HepG2 (cell line): ENCODE measurements around the gene ZDHHC19. TPM values are rescaled to one million over a fixed set of nuclear protein-coding genes. Genes with fewer than 3 reads are reported as not detected.

Source experiments
- ATAC-seq: fragments of 200-7000 bp; cut with Tn5 transposase; 3 replicates; pipeline ENCODE4 v1.9.1; 2020; ENCODE audit warnings: mild to moderate bottlenecking, moderate library complexity
- BruUV-seq: library from RNA; stranded (reverse); fragments of 400-500 nt; replicated peaks from 2 replicates; lab custom pipeline; 2021; lab: Mats Ljungman, UMichigan
- CTCF ChIA-PET: fragments of 300-600 bp; formaldehyde crosslinking; extraction: SDS; loops from one replicate; lab custom pipeline; 2021; ENCODE audit warnings: low total read pairs, inconsistent platforms, low intra/inter-chr PET ratio; lab: Yijun Ruan, JAX
- POLR2A ChIA-PET: fragments of 350-600 bp; sonication (Branson Sonifier 250); formaldehyde crosslinking; loops from one replicate; lab custom pipeline; 2020; ENCODE audit warnings: antibody characterized with exemption, inconsistent platforms; lab: Yijun Ruan, JAX
- DNase-seq: peaks from one replicate; pipeline ENCODE4 v3.0.0-alpha.2; 2015; ENCODE audit warnings: low spot score
- FAIRE-seq: peaks from 3 replicates; lab custom pipeline; 2011; peaks lifted over from hg19 to GRCh38; lab: Jason Lieb, UNC
- H2AFZ ChIP-seq: one replicate; pipeline ENCODE4 v1.6.1; 2011; ENCODE audit warnings: low read length, inconsistent platforms
- H3K27ac ChIP-seq: fragments of 300-600 bp; 3 replicates; pipeline ENCODE4 v1.8.0; 2011; ENCODE audit warnings: mixed run types, mild to moderate bottlenecking, mixed read lengths, low read length, inconsistent platforms; ENCODE audit not compliant: insufficient read depth; ENCODE audit errors: extremely low read length
- H3K27me3 ChIP-seq, 2 experiments: fragments of 200-600 bp in 1 of 2; 2 replicates in 1 of 2; 3 replicates in 1 of 2; pipeline versions ENCODE4 v1.6.0 to v1.8.0; 2011; ENCODE audit warnings: low read length in 2 of 2, mild to moderate bottlenecking in 2 of 2, moderate library complexity in 2 of 2, inconsistent platforms in 1 of 2; ENCODE audit not compliant: insufficient read depth in 2 of 2, control insufficient read depth in 1 of 2
- H3K36me3 ChIP-seq, 2 experiments: fragments of 200-600 bp in 1 of 2; replicated peaks in 1 of 2; 2 replicates in 1 of 2; 3 replicates in 1 of 2; pipeline versions ENCODE4 v1.5.1 to v1.8.0; 2011; ENCODE audit warnings: low read length in 2 of 2, inconsistent platforms in 1 of 2; ENCODE audit not compliant: insufficient read depth in 2 of 2, control insufficient read depth in 1 of 2
- H3K4me1 ChIP-seq: 2 replicates; pipeline ENCODE4 v1.5.1; 2012; ENCODE audit warnings: low read length, inconsistent platforms; ENCODE audit not compliant: insufficient read depth
- H3K4me2 ChIP-seq: 2 replicates; pipeline ENCODE4 v1.6.0; 2011; ENCODE audit warnings: low read depth, low read length, inconsistent platforms
- H3K4me3 ChIP-seq, 3 experiments: fragments of 200-600 bp in 1 of 3; sonication (generic), shearing (Covaris generic) in 1 of 3; replicated peaks in 1 of 3; 2 replicates each; pipeline ENCODE4 v1.5.1; 2011 to 2016; ENCODE audit warnings: low read length in 3 of 3, inconsistent platforms in 2 of 3, low read depth in 2 of 3, mild to moderate bottlenecking in 2 of 3, control low read depth in 1 of 3, mixed read lengths in 1 of 3; ENCODE audit not compliant: insufficient read depth in 1 of 3
- H3K79me2 ChIP-seq: one replicate; pipeline ENCODE4 v1.6.1; 2011; ENCODE audit warnings: low read length, inconsistent platforms; ENCODE audit not compliant: insufficient read depth
- H3K9ac ChIP-seq: 2 replicates; pipeline ENCODE4 v1.6.0; 2011; ENCODE audit warnings: mild to moderate bottlenecking, low read depth, low read length, inconsistent platforms; ENCODE audit not compliant: insufficient read depth
- H3K9me3 ChIP-seq: 2 replicates; pipeline ENCODE4 v1.5.1; 2012; ENCODE audit warnings: mild to moderate bottlenecking, low read length
- H4K20me1 ChIP-seq: 2 replicates; pipeline ENCODE4 v1.6.0; 2011; ENCODE audit warnings: inconsistent platforms, mild to moderate bottlenecking, low read length, moderate library complexity; ENCODE audit not compliant: insufficient read depth
- EED ChIP-seq: sonication (generic); formaldehyde crosslinking; IDR thresholded peaks from 2 replicates; pipeline ENCODE4 v1.5.0; 2020; ENCODE audit warnings: mild to moderate bottlenecking, missing genetic modification reagents
- EZH2 ChIP-seq: conservative IDR thresholded peaks from 2 replicates; pipeline ENCODE4 v1.6.1; 2012; ENCODE audit warnings: mild to moderate bottlenecking, low read depth, low read length, moderate library complexity
- NFE2L1 ChIP-seq: sonication (generic); formaldehyde crosslinking; IDR thresholded peaks from 2 replicates; pipeline ENCODE4 v1.4.0; 2020; ENCODE audit warnings: missing genetic modification reagents, mild to moderate bottlenecking, borderline replicate concordance
- POLR2A ChIP-seq, 2 experiments: IDR thresholded peaks; 2 replicates each; pipeline ENCODE4 v1.6.1; 2011; ENCODE audit warnings: low read depth in 2 of 2, low read length in 2 of 2, mild to moderate bottlenecking in 1 of 2, moderate library complexity in 1 of 2; ENCODE audit not compliant: insufficient read depth in 1 of 2
- RBM22 ChIP-seq: fragments of 200-400 bp; formaldehyde crosslinking; optimal IDR thresholded peaks from 2 replicates; pipeline ENCODE3; 2017; ENCODE audit warnings: mild to moderate bottlenecking, low read length, moderate library complexity
- ZBTB44 ChIP-seq: sonication (generic); formaldehyde crosslinking; IDR thresholded peaks from 2 replicates; pipeline ENCODE4 v1.4.0; 2020; ENCODE audit warnings: missing genetic modification reagents
- ZNF432 ChIP-seq: sonication (generic); formaldehyde crosslinking; IDR thresholded peaks from 2 replicates; pipeline ENCODE4 v1.5.0; 2020; ENCODE audit warnings: missing genetic modification reagents, mild to moderate bottlenecking, borderline replicate concordance
- ZNF546 ChIP-seq: sonication (generic); formaldehyde crosslinking; conservative IDR thresholded peaks from 2 replicates; pipeline ENCODE4 v1.8.1; 2023; ENCODE audit warnings: mild to moderate bottlenecking, missing genetic modification reagents
- ZNF749 ChIP-seq: sonication (generic); formaldehyde crosslinking; IDR thresholded peaks from 2 replicates; pipeline ENCODE4 v1.8.0; 2022; ENCODE audit warnings: mild to moderate bottlenecking, missing genetic modification reagents, moderate library complexity, borderline replicate concordance
- ZNF781 ChIP-seq: sonication (generic); formaldehyde crosslinking; IDR thresholded peaks from 2 replicates; pipeline ENCODE4 v1.5.1; 2020; ENCODE audit warnings: borderline replicate concordance, mild to moderate bottlenecking, missing genetic modification reagents; ENCODE audit errors: not compliant biosample characterization
- ZNF839 ChIP-seq: sonication (generic); formaldehyde crosslinking; IDR thresholded peaks from 2 replicates; pipeline ENCODE4 v1.4.0; 2020; ENCODE audit warnings: missing genetic modification reagents, mild to moderate bottlenecking, borderline replicate concordance
- WGBS: methylation state at CpG from one replicate; pipeline ENCODE4 v1.1.6; 2017; ENCODE audit warnings: low lambda C conversion rate; 5-methylcytosine and 5-hydroxymethylcytosine counted together
- in situ Hi-C: cut with HindIII; loops from 2 replicates; pipeline ENCODE4 v1.10.0; 2017; ENCODE audit warnings: low pct_unique_long_range_greater_than_20kb; ENCODE audit not compliant: extremely low pct_ligation_motif_present
- intact Hi-C: fragments of 100-400 bp; cut with micrococcal nuclease; formaldehyde crosslinking; loops from one replicate; pipeline ENCODE4 v1.10.0; 2022; ENCODE audit not compliant: unreplicated experiment
- polyA plus RNA-seq, 8 experiments: library from polyadenylated mRNA; depleted of rRNA in 3 of 8; stranded (reverse) in 7 of 8; unstranded in 1 of 8; fragments of >200 nt; fragmentation: Illumina TruSeq in 4 of 8; extraction: Trizol in 4 of 8; gene quantifications; 2 replicates each; pipeline versions ENCODE4 v1.2.1 to v1.2.3, GENCODE V29; 2011 to 2016; ENCODE audit warnings: low read depth in 4 of 8, missing spikeins in 1 of 8, mixed read lengths in 1 of 8; ENCODE audit not compliant: insufficient read depth in 1 of 8
- total RNA-seq, 5 experiments: library from RNA; depleted of rRNA; stranded (reverse); fragments of >200 nt; fragmentation: Illumina TruSeq; extraction: Trizol; gene quantifications; 2 replicates each; pipeline ENCODE4 v1.2.3, GENCODE V29; 2016; ENCODE audit warnings: low read depth in 1 of 5

Gene ZDHHC19
- total and polyA plus RNA-seq, 2 of the 13 experiments (the other 11 are each of a cell fraction or from before 2014, with no cell fraction given): 0.22 to 0.53 TPM

DNA sequence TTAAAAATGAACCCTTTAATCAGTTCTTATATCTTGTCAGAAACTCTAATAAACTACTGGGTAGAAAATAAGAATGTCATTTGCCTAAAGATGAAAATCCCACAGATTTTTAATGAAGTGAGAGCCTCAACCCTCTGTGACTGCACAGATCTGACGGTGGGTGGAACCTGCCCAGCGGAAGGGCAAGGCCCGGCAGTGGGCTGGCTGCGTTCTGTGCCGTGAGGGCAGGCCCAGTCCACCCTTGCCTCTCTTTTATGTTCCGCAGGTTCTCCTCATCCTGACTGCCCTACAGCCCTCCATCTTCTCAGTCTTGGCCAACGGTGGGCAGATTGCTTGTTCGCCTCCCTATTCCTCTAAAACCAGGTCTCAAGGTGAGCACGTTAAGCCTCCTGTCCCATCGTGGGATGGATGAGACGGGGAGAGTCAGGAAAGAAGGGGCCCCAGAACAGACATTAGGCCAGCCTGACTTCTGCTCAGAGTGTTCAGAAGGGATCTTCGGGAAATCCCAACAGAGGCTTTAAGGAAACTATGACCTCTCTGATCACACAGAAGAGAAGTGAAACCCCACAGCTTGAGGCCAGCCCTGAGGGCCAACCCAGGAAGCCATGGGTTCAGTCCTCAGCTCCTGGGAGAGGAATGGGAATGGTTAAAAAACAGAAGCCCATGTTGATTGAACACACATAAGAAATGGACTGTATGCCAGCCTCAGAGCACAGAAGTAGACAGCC lies 21.1 kb upstream of the ZDHHC19 start:
- H3K27me3 ChIP-seq: no peaks in the 10 kb centered on the region
- H3K4me1 ChIP-seq: peaks cover 15% of the 10 kb centered on the region
- FAIRE-seq: no peak
- ATAC-seq: no peak
- BruUV-seq: no TSS peak
- intact Hi-C loops (no loop called here), in situ Hi-C loops (no loop called here)
- TF ChIP-seq EZH2: no peak
- peak in 1 of 2 experiments; percentile 21; a peak in 1 of 4 replicates for TF ChIP-seq POLR2A (IDR thresholded peaks at IDR 0.05; ENCODE audit: insufficient read depth in 1 of 2, low read depth in 2 of 2, low read length in 2 of 2)
- no peaks in the 10 kb centered on the region for H4K20me1 ChIP-seq
- no peak overlapping the region for H3K4me3 ChIP-seq
- H3K79me2 ChIP-seq: no peaks in the 10 kb centered on the region
- no peaks in the 10 kb centered on the region for H3K9me3 ChIP-seq
- ChIA-PET CTCF (no interaction called here), POLR2A (no interaction called here)
- no peak overlapping the region for H3K27ac ChIP-seq
- no peak overlapping the region for H3K9ac ChIP-seq
- no peak for DNase-seq
- no peak overlapping the region for H2AFZ ChIP-seq
- H3K36me3 ChIP-seq: peaks cover 0 to 4% of the 10 kb centered on the region in 2 experiments; a peak in 4 of 5 replicates
- no peak overlapping the region for H3K4me2 ChIP-seq
- 98% methylated on average over 12 of the region's 12 CpGs for WGBS

- no peaks in the 10 kb centered on the region for H3K27me3 ChIP-seq
- H3K4me3 ChIP-seq: peak overlapping the region in 1 of 3 experiments; percentile 35; a peak in 1 of 6 replicates
- ATAC-seq: peak; percentile 89
- H3K9ac ChIP-seq: no peak overlapping the region; the same call in 1 of the 2 replicates
- in situ Hi-C loops: no loop called here
- no TSS peak for BruUV-seq
- H3K4me1 ChIP-seq: peaks cover 40% of the 10 kb centered on the region
- no peaks in the 10 kb centered on the region for H4K20me1 ChIP-seq
- intact Hi-C loops: no loop called here
- 38% methylated on average over 19 of the region's 24 CpGs for WGBS
- DNase-seq: peak; percentile 43
- no peaks in the 10 kb centered on the region for H3K9me3 ChIP-seq
- FAIRE-seq: peak; percentile 62
- H3K27ac ChIP-seq: peak overlapping the region; percentile 47
- no peak overlapping the region for H2AFZ ChIP-seq
- POLR2A ChIA-PET: interaction anchor here (0.6 to 1.7 kb wide), 2 partner anchors 12 to 13 kb away, joined by 3 to 13 read pairs; partner anchors contain the start of gene SLC51A
- H3K79me2 ChIP-seq: no peaks in the 10 kb centered on the region
- H3K36me3 ChIP-seq: no peaks in the 10 kb centered on the region; a peak in 1 of 5 replicates
- CTCF ChIA-PET: no interaction called here
- peak overlapping the region; percentile 52 for H3K4me2 ChIP-seq
- no peak for TF ChIP-seq NFE2L1 (CRISPR knock-in tag)
- TF ChIP-seq ZNF781 (CRISPR knock-in tag): no peak
- TF ChIP-seq RBM22: no peak
- TF ChIP-seq ZBTB44 (CRISPR knock-in tag): no peak
- no peak for TF ChIP-seq EED (CRISPR knock-in tag)
- no peak for TF ChIP-seq ZNF432 (CRISPR knock-in tag)
- TF ChIP-seq ZNF749 (CRISPR knock-in tag): no peak
- no peak; the same call in 1 of the 2 replicates for TF ChIP-seq ZNF839 (CRISPR knock-in tag)
- TF ChIP-seq ZNF546: 0 out of 2 replicates have a peak, but pooled peaks have one; percentile 18
These were observed 16.7 kb upstream of the ZDHHC19 start for GRCh38 chr3:196227629-196228493.
